ENCODE results near the gene EN1.
A peak's percentile ranks its signal among the peaks of the same experiment; 100 is the strongest.

The EN1 gene

DNA sequence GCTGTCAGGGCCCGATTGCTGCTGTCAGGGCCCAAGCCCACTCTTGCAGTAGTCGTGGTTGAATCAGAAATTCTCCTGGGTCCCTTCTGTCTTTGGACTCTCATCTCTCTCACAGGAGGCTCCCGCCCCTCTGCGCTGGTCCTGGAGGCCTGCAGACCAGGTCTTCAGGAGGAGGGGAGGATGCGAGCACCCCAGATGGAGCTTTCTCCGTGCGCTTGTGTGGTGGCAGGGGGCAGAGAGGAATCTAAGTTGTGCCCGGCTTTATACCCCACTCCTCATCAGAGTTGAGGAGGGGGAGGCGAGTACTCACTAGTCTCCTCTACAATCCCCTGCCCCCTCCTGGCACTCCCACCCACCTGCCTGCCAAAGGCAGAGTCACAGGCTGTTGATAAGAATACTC is 10.4 kb downstream of the EN1 start:
- no peaks in the 10 kb centered on the region for H3K9me3 ChIP-seq (ENCODE audit: control insufficient read depth, low read length)
- no peaks in the 10 kb centered on the region for H3K79me2 ChIP-seq
- no peak overlapping the region for H2AFZ ChIP-seq
- H3K27me3 ChIP-seq (ENCODE audit: control insufficient read depth, insufficient read depth, low read length) = peaks cover 36% of the 10 kb centered on the region
- H3K4me3 ChIP-seq (ENCODE audit: low read depth, low read length) = no peak overlapping the region
- peaks cover 7% of the 10 kb centered on the region for H3K4me1 ChIP-seq
- TF ChIP-seq CTCF (IDR thresholded peaks at IDR 0.05) = no peak
- no peak overlapping the region for H3K4me2 ChIP-seq (ENCODE audit: low read length)
- no peak overlapping the region for H3K27ac ChIP-seq
- H3K36me3 ChIP-seq (ENCODE audit: control insufficient read depth, insufficient read depth, low read length) = no peaks in the 10 kb centered on the region
- no peak overlapping the region for H3K9ac ChIP-seq

DNA sequence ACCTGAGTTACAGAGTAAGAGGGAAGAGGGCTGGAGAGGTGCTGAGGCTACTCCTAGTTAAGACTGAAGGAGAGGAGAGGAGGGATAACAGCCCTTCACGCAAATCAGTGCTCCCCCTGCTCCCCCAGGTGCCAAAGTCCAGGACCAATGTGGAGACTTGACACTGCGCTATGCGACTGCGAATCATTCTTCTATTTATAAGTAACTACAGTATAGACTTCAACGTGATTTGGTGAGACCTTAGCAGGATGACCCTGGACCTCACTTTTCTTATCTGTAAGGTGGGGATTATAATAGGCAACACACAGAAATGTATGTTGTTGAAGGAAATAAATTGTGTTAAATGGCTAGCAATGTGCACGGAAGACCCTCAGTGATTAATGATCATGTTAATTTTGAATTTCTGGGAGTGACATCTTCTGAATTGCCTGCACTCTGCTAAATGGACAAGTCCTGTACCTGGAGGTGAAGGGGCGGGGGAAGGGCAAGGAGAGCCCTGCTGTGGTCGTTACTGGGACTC is 11.0 kb downstream of the EN1 start:
- H3K4me1 ChIP-seq = peaks cover 7% of the 10 kb centered on the region
- no peak overlapping the region for H3K9ac ChIP-seq
- TF ChIP-seq CTCF (IDR thresholded peaks at IDR 0.05) = no peak
- H3K27me3 ChIP-seq (ENCODE audit: control insufficient read depth, insufficient read depth, low read length) = peaks cover 31% of the 10 kb centered on the region
- H3K9me3 ChIP-seq (ENCODE audit: control insufficient read depth, low read length) = no peaks in the 10 kb centered on the region
- H3K36me3 ChIP-seq (ENCODE audit: control insufficient read depth, insufficient read depth, low read length) = no peaks in the 10 kb centered on the region
- H3K4me2 ChIP-seq (ENCODE audit: low read length) = peak overlapping the region; percentile 84
- no peak overlapping the region for H3K27ac ChIP-seq
- H3K4me3 ChIP-seq (ENCODE audit: low read depth, low read length) = peak overlapping the region; percentile 48
- no peaks in the 10 kb centered on the region for H3K79me2 ChIP-seq
- H2AFZ ChIP-seq = no peak overlapping the region

GRCh38 chr2:118835746-118836410 is 11.6 kb downstream of the EN1 start:
- Histone ChIP-seq H3K4me3 (ENCODE audit: low read depth, low read length) (peak overlapping the region; percentile 48), H3K27me3 (ENCODE audit: control insufficient read depth, insufficient read depth, low read length) (peaks cover 31% of the 10 kb centered on the region)

GRCh38 chr2:118834901-118835745 is 12.3 kb downstream of the EN1 start:
- TF ChIP-seq CTCF (IDR thresholded peaks at IDR 0.05) = no peak
- H3K27ac ChIP-seq = no peak overlapping the region
- peaks cover 32% of the 10 kb centered on the region for H3K27me3 ChIP-seq (ENCODE audit: control insufficient read depth, insufficient read depth, low read length)
- H3K4me2 ChIP-seq (ENCODE audit: low read length) = peak overlapping the region; percentile 84
- H3K36me3 ChIP-seq (ENCODE audit: control insufficient read depth, insufficient read depth, low read length) = no peaks in the 10 kb centered on the region
- no peaks in the 10 kb centered on the region for H3K79me2 ChIP-seq
- H3K9me3 ChIP-seq (ENCODE audit: control insufficient read depth, low read length) = no peaks in the 10 kb centered on the region
- peaks cover 7% of the 10 kb centered on the region for H3K4me1 ChIP-seq
- peak overlapping the region; percentile 80 for H2AFZ ChIP-seq
- no peak overlapping the region for H3K9ac ChIP-seq
- H3K4me3 ChIP-seq (ENCODE audit: low read depth, low read length) = peak overlapping the region; percentile 48

More at GRCh38 chr2:118835746-118836410, 11.6 kb downstream of the EN1 start:
- no peak overlapping the region for H3K9ac ChIP-seq
- no peaks in the 10 kb centered on the region for H3K9me3 ChIP-seq (ENCODE audit: control insufficient read depth, low read length)
- no peaks in the 10 kb centered on the region for H3K79me2 ChIP-seq
- H3K4me2 ChIP-seq (ENCODE audit: low read length) = peak overlapping the region; percentile 84
- H2AFZ ChIP-seq = peak overlapping the region; percentile 80
- no peak for TF ChIP-seq CTCF (IDR thresholded peaks at IDR 0.05)
- H3K4me1 ChIP-seq = peaks cover 7% of the 10 kb centered on the region
- no peak overlapping the region for H3K27ac ChIP-seq
- H3K36me3 ChIP-seq (ENCODE audit: control insufficient read depth, insufficient read depth, low read length) = no peaks in the 10 kb centered on the region
